A673 (cell line): ENCODE measurements around the gene PRKG1.

Source experiments
- EZH2 ChIP-seq: fragments of 200-600 bp; sonication (generic); IDR thresholded peaks from 2 replicates; pipeline ENCODE4 v1.6.1; 2017; ENCODE audit warnings: borderline replicate concordance, low read depth, mild to moderate bottlenecking, mixed read lengths, antibody characterized with exemption, low read length; ENCODE audit not compliant: poor library complexity, severe bottlenecking
- TF ChIP-seq, protein P1 (sequence below): fragments of 300-800, 200-600 bp; sonication (generic); conservative IDR thresholded peaks from 2 replicates; pipeline ENCODE4 v1.5.1; 2017; ENCODE audit warnings: low read depth, mild to moderate bottlenecking, antibody characterized with exemption, low read length, moderate library complexity, mixed read lengths

DNA sequence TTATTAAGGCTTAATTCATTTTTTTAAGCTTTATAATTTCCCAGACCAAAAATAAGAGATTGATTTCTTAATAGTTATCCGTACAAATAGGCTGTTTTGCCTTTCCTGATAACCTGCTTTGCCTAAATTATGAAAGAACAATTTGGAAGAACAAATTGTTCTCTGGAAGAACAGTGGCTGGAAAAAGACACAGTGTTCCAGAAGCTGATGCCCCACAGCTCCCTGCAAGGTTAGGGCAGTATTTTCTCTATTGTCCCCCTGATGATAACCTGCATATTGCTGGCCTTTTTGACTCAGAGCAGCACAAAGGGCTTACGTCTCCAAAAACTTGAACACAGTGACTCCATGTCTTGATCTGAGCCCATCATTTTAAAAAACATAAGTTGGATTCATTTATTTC, 473.7 kb downstream of the PRKG1 start:
- TF ChIP-seq EZH2, result no peak
- TF ChIP-seq, protein P1, sequence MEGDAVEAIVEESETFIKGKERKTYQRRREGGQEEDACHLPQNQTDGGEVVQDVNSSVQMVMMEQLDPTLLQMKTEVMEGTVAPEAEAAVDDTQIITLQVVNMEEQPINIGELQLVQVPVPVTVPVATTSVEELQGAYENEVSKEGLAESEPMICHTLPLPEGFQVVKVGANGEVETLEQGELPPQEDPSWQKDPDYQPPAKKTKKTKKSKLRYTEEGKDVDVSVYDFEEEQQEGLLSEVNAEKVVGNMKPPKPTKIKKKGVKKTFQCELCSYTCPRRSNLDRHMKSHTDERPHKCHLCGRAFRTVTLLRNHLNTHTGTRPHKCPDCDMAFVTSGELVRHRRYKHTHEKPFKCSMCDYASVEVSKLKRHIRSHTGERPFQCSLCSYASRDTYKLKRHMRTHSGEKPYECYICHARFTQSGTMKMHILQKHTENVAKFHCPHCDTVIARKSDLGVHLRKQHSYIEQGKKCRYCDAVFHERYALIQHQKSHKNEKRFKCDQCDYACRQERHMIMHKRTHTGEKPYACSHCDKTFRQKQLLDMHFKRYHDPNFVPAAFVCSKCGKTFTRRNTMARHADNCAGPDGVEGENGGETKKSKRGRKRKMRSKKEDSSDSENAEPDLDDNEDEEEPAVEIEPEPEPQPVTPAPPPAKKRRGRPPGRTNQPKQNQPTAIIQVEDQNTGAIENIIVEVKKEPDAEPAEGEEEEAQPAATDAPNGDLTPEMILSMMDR, result no peak
